Endothelial cell of umbilical vein (primary cell): ENCODE results near the gene C1orf105. TPM values are rescaled to one million over a fixed set of nuclear protein-coding genes. Genes with fewer than 3 reads are reported as not detected.

ENCODE experiments used
- BruUV-seq: library from RNA; stranded (reverse); fragments of 400-500 nt; replicated peaks from 2 replicates; lab custom pipeline; 2021; lab: Mats Ljungman, UMichigan
- CTCF ChIA-PET: fragments of 300-600, 350-600 bp; sonication (Branson Sonifier 250); formaldehyde crosslinking; loops from one replicate; lab custom pipeline; 2021; ENCODE audit warnings: antibody characterized with exemption, inconsistent platforms; lab: Charles Lee
- POLR2A ChIA-PET: fragments of 300-600, 350-600 bp; sonication (Branson Sonifier 250); formaldehyde crosslinking; loops from one replicate; lab custom pipeline; 2021; ENCODE audit warnings: antibody characterized with exemption, inconsistent platforms; lab: Charles Lee
- DNase-seq: peaks from one replicate; pipeline ENCODE4 v3.0.0-alpha.2; 2011; ENCODE audit warnings: low read depth, low spot score
- FAIRE-seq: peaks from 2 replicates; lab custom pipeline; 2011; peaks lifted over from hg19 to GRCh38; lab: Jason Lieb, UNC
- H2AFZ ChIP-seq: 2 replicates; pipeline ENCODE4 v1.6.0; 2012; ENCODE audit warnings: low read depth, low read length, control low read depth, inconsistent platforms
- H3K27ac ChIP-seq: 2 replicates; pipeline ENCODE4 v1.5.1; 2011; ENCODE audit warnings: low read depth, mild to moderate bottlenecking, control low read depth, low read length, moderate library complexity; ENCODE audit not compliant: insufficient read depth
- H3K27me3 ChIP-seq, 2 experiments: 2 replicates each; pipeline versions ENCODE4 v1.6.0 to v1.6.1; 2011; ENCODE audit warnings: low read length in 2 of 2, mixed read lengths in 1 of 2; ENCODE audit not compliant: control insufficient read depth in 2 of 2, insufficient read depth in 2 of 2
- H3K36me3 ChIP-seq, 2 experiments: 2 replicates in 1 of 2; 3 replicates in 1 of 2; pipeline ENCODE4 v1.5.1; 2011; ENCODE audit warnings: low read length in 2 of 2, mild to moderate bottlenecking in 1 of 2, moderate library complexity in 1 of 2; ENCODE audit not compliant: control insufficient read depth in 2 of 2, insufficient read depth in 2 of 2; ENCODE audit errors: extremely low read depth in 1 of 2
- H3K4me1 ChIP-seq: 3 replicates; pipeline ENCODE4 v1.5.1; 2011; ENCODE audit warnings: mild to moderate bottlenecking, low read length; ENCODE audit not compliant: control insufficient read depth, insufficient read depth; ENCODE audit errors: extremely low read depth
- H3K4me2 ChIP-seq: 2 replicates; pipeline ENCODE4 v1.6.1; 2011; ENCODE audit warnings: low read length, control low read depth, mixed read lengths; ENCODE audit not compliant: insufficient read depth
- H3K4me3 ChIP-seq, 3 experiments: fragments of 200-600 bp in 1 of 3; sonication (generic), shearing (Covaris generic) in 1 of 3; replicated peaks in 1 of 3; 2 replicates each; pipeline ENCODE4 v1.5.1; 2011 to 2016; ENCODE audit warnings: control low read depth in 3 of 3, low read length in 3 of 3, mild to moderate bottlenecking in 2 of 3, inconsistent platforms in 1 of 3, low read depth in 1 of 3, moderate library complexity in 1 of 3; ENCODE audit not compliant: insufficient read depth in 1 of 3
- H3K79me2 ChIP-seq: 2 replicates; pipeline ENCODE4 v1.6.0; 2012; ENCODE audit warnings: low read length, inconsistent platforms; ENCODE audit not compliant: control insufficient read depth, insufficient read depth
- H3K9ac ChIP-seq: replicated peaks from 2 replicates; pipeline ENCODE3; 2011; ENCODE audit warnings: low read length, control low read depth; ENCODE audit not compliant: insufficient read depth; ENCODE audit errors: extremely low read depth
- H3K9me1 ChIP-seq: replicated peaks from 3 replicates; pipeline ENCODE4 v1.6.0; 2011; ENCODE audit warnings: mild to moderate bottlenecking, low read length; ENCODE audit not compliant: control insufficient read depth, insufficient read depth; ENCODE audit errors: extremely low read depth
- H3K9me3 ChIP-seq: replicated peaks from 2 replicates; pipeline ENCODE4 v1.5.1; 2012; ENCODE audit warnings: low read length, inconsistent platforms; ENCODE audit not compliant: control insufficient read depth, insufficient read depth
- H4K20me1 ChIP-seq: replicated peaks from 2 replicates; pipeline ENCODE3; 2011; ENCODE audit warnings: mild to moderate bottlenecking, low read length; ENCODE audit not compliant: control insufficient read depth, insufficient read depth; ENCODE audit errors: extremely low read depth
- CTCF ChIP-seq, 2 donors: IDR thresholded peaks; 1 replicate in 1 of 2; 2 replicates in 1 of 2; pipeline ENCODE4 v1.5.1; 2011; ENCODE audit warnings: low read length in 2 of 2, mild to moderate bottlenecking in 2 of 2, moderate library complexity in 2 of 2, control low read depth in 1 of 2, inconsistent platforms in 1 of 2, low read depth in 1 of 2; ENCODE audit not compliant: insufficient read depth in 1 of 2; ENCODE audit errors: extremely low read depth in 1 of 2
- EZH2 ChIP-seq: IDR thresholded peaks from 2 replicates; pipeline ENCODE4 v1.6.1; 2012; ENCODE audit warnings: borderline replicate concordance, low read depth, mild to moderate bottlenecking, moderate library complexity, low read length, inconsistent platforms; ENCODE audit not compliant: severe bottlenecking
- FOS ChIP-seq: IDR thresholded peaks from 2 replicates; pipeline ENCODE4 v1.6.1; 2011; ENCODE audit warnings: mild to moderate bottlenecking, low read length, moderate library complexity, borderline replicate concordance; ENCODE audit not compliant: insufficient read depth
- GATA2 ChIP-seq: IDR thresholded peaks from 2 replicates; pipeline ENCODE4 v1.7.0; 2011; ENCODE audit warnings: low read depth, mild to moderate bottlenecking, moderate library complexity, mixed read lengths, low read length; ENCODE audit not compliant: insufficient read length, insufficient read depth
- JUN ChIP-seq: IDR thresholded peaks from 2 replicates; pipeline ENCODE4 v1.6.1; 2011; ENCODE audit warnings: borderline replicate concordance, low read depth; ENCODE audit not compliant: insufficient read length, insufficient read depth
- MYC ChIP-seq: IDR thresholded peaks from one replicate; pipeline ENCODE4 v1.6.1; 2011; ENCODE audit warnings: mild to moderate bottlenecking, low read depth, low read length
- POLR2A ChIP-seq: IDR thresholded peaks from 2 replicates; pipeline ENCODE4 v1.6.1; 2012; ENCODE audit warnings: low read depth, mild to moderate bottlenecking, control low read depth, low read length
- POLR2AphosphoS5 ChIP-seq: IDR thresholded peaks from 2 replicates; pipeline ENCODE4 v1.6.1; 2012; ENCODE audit warnings: low read depth, mild to moderate bottlenecking, control low read depth, low read length, moderate library complexity; ENCODE audit not compliant: insufficient read depth
- dilution Hi-C: fragments of 300-500 bp; cut with MboI; formaldehyde crosslinking; loops from one replicate; pipeline ENCODE4 v1.15.0; 2019; ENCODE audit warnings: low sequenced_read_pairs; ENCODE audit not compliant: extremely low pct_ligation_motif_present
- intact Hi-C: fragments of 100-400 bp; cut with micrococcal nuclease; formaldehyde crosslinking; loops from one replicate; pipeline ENCODE4 v1.10.0; 2022
- polyA plus RNA-seq, 4 experiments: library from polyadenylated mRNA; depleted of rRNA in 3 of 4; stranded (reverse) in 3 of 4; unstranded in 1 of 4; fragments of >200 nt; gene quantifications; 2 replicates each; pipeline versions ENCODE4 v1.2.1 to v1.2.3, GENCODE V29; 2011 to 2012; ENCODE audit warnings: missing spikeins in 1 of 4
- total RNA-seq: library from RNA; stranded (reverse); gene quantifications from 2 replicates; pipeline ENCODE4 v1.2.3, GENCODE V29; 2021
- TF ChIP-seq, protein P1 (sequence below): IDR thresholded peaks from 2 replicates; pipeline ENCODE4 v1.6.1; 2011; ENCODE audit not compliant: insufficient read depth, insufficient read length

The C1orf105 gene
- total and polyA plus RNA-seq, 2 donors (not counting 3 experiments of a cell fraction or from before 2014, with no cell fraction given) = not detected

DNA sequence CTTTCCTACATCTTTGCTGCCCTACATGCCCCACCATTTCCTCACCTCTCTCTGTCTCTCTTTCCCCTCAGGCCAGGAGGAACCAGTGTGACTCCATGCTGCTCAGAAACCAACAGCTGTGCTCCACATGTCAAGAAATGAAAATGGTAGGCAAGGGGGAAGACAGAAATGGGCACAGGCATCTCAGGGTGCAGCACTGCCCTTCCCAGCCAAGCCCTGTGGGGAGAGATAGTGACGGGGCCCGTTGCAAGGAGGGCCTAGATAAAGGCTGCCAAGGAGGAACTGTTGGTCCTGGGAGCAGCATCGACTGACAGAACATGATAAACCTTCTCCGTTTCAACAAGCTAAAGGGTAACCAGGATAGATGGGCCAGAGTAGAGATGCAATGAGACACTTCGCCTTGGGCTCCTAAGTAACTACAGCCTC lies 35.9 kb downstream of the C1orf105 start:
- H3K79me2 ChIP-seq = no peaks in the 10 kb centered on the region
- H4K20me1 ChIP-seq = no peaks in the 10 kb centered on the region
- no peak overlapping the region for H3K4me3 ChIP-seq
- H3K4me1 ChIP-seq = peaks cover under 1% of the 10 kb centered on the region
- CTCF ChIA-PET = no interaction called here
- POLR2A ChIA-PET = no interaction called here
- FAIRE-seq (no peak), DNase-seq (no peak)
- no peak overlapping the region for H3K4me2 ChIP-seq
- intact Hi-C loops = no loop called here
- no peak overlapping the region for H3K9ac ChIP-seq
- dilution Hi-C loops = no loop called here
- H3K36me3 ChIP-seq = no peaks in the 10 kb centered on the region
- no TSS peak for BruUV-seq
- no peaks in the 10 kb centered on the region for H3K9me3 ChIP-seq
- H2AFZ ChIP-seq = no peak overlapping the region
- no peaks in the 10 kb centered on the region for H3K9me1 ChIP-seq
- H3K27ac ChIP-seq = no peak overlapping the region
- TF ChIP-seq POLR2AphosphoS5 (no peak), EZH2 (no peak), GATA2 (no peak), CTCF (IDR thresholded peaks at IDR 0.05; ENCODE audit: extremely low read depth in 1 of 2, insufficient read depth in 1 of 2, low read depth in 1 of 2, low read length in 2 of 2) (no peak), FOS (no peak), JUN (no peak), POLR2A (no peak), MYC (no peak)
- TF ChIP-seq, protein P1, sequence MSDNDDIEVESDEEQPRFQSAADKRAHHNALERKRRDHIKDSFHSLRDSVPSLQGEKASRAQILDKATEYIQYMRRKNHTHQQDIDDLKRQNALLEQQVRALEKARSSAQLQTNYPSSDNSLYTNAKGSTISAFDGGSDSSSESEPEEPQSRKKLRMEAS = no peak
- no peaks in the 10 kb centered on the region for H3K27me3 ChIP-seq
